ENCODE data around the gene INTS14. TPM values are rescaled to one million over a fixed set of nuclear protein-coding genes. Genes with fewer than 3 reads are reported as not detected.

The INTS14 gene
- total RNA-seq, 6 experiments from 2014 or later = 27.8 to 35.0 (median 31.0) TPM

DNA sequence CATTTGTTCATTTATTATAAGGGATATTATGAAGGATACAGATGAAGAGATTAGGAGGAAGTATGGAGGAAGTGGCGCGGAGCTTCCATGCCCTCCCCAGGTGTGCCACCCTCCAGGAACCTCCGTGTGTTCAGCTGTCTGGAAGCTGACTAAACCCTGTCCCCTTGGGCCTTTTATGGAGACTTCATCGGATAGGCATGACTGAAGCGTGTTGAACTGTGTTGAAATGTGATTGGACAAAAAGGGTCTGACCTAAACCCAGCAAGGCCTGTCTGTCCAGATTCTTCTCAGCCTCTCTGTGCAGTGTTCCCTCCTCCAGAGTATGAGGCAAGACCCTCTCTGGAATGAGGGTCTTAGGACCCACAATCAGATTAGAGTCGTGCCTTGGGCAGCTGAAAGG lies 49.0 kb downstream of the INTS14 start:
- no peak for DNase-seq
- H3K27ac Mint-ChIP-seq = no peak overlapping the region
- no peaks in the 10 kb centered on the region for H3K27me3 Mint-ChIP-seq (ENCODE audit: insufficient read depth)
- no peak overlapping the region for H3K4me3 Mint-ChIP-seq
- H3K4me1 Mint-ChIP-seq (ENCODE audit: low read depth) = peaks cover 19% of the 10 kb centered on the region
- no peaks in the 10 kb centered on the region for H3K9me3 Mint-ChIP-seq
- TF ChIP-seq, protein P1, sequence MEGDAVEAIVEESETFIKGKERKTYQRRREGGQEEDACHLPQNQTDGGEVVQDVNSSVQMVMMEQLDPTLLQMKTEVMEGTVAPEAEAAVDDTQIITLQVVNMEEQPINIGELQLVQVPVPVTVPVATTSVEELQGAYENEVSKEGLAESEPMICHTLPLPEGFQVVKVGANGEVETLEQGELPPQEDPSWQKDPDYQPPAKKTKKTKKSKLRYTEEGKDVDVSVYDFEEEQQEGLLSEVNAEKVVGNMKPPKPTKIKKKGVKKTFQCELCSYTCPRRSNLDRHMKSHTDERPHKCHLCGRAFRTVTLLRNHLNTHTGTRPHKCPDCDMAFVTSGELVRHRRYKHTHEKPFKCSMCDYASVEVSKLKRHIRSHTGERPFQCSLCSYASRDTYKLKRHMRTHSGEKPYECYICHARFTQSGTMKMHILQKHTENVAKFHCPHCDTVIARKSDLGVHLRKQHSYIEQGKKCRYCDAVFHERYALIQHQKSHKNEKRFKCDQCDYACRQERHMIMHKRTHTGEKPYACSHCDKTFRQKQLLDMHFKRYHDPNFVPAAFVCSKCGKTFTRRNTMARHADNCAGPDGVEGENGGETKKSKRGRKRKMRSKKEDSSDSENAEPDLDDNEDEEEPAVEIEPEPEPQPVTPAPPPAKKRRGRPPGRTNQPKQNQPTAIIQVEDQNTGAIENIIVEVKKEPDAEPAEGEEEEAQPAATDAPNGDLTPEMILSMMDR (IDR thresholded peaks at IDR 0.05) = no peak
- H3K36me3 Mint-ChIP-seq (ENCODE audit: low read depth) = peaks cover 39% of the 10 kb centered on the region

DNA sequence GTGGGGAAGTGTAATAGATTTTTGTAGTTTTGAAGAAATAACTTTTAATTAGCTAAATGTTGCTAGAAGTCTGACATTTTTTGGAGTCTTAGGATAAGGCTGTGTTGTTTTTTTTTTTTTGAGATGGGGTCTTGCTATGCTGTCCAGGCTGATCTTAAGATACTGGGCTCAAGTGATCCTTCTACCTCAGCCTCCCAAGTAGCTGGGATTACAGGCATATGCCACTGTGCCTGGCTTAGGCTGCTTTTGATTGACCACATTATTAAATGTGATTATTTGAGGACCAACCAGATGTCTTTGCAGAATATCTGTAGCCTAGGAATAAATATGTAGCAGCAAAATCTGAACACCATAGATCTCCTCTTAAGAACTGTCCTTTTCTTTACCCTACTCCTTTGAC lies 51.0 kb downstream of the INTS14 start:
- H3K4me1 Mint-ChIP-seq (ENCODE audit: low read depth) = peaks cover 19% of the 10 kb centered on the region
- no peaks in the 10 kb centered on the region; the same call in 1 of the 2 replicates for H3K27me3 Mint-ChIP-seq (ENCODE audit: insufficient read depth)
- peaks cover 35% of the 10 kb centered on the region for H3K36me3 Mint-ChIP-seq (ENCODE audit: low read depth)
- no peak overlapping the region for H3K27ac Mint-ChIP-seq
- H3K9me3 Mint-ChIP-seq = no peaks in the 10 kb centered on the region
- DNase-seq = no peak
- H3K4me3 Mint-ChIP-seq = no peak overlapping the region
- TF ChIP-seq, protein P1 (IDR thresholded peaks at IDR 0.05) = no peak

DNA sequence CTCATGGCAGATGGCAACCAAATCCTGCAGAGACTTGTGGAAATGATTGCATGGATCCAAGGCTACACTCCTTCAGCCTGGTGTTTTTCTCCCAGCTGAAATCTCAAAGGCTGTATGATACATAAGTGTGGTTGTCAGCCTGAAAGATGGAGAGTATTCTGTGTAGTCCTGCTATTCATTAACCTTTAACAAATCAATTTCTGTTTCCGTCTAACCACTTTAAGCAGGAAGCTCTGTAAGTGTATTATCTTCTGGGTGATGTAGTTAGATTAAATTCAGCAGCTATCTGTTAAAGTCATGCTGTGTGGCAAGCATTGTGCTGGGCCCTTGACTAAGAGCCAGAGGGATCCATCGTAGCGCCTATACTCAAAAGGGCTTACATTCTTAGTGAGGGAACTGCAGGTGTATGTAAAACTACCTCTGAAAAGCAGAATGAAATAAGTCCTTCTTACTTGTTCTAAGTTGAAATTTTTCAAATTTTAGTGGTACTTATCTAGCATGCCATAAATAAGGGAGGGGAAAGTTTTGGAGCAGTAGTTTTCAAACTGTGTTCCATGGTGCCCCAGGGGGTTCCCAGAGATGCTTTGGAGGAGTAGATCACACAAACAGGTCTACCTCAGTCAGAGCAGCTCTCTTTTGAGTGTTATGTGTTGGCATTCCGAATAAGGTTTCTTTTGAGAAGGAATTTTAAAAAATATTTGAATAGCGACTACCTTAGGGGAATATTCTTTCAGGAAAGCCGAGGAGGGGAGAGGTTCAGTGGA lies 51.8 kb downstream of the INTS14 start:
- Mint-ChIP-seq H3K4me3 (no peak overlapping the region), H3K9me3 (no peaks in the 10 kb centered on the region), H3K36me3 (ENCODE audit: low read depth) (peaks cover 33% of the 10 kb centered on the region), H3K4me1 (ENCODE audit: low read depth) (peaks cover 19% of the 10 kb centered on the region), H3K27me3 (ENCODE audit: insufficient read depth) (peaks cover 2% of the 10 kb centered on the region; the same call in 1 of the 2 replicates), H3K27ac (peak overlapping the region; percentile 32; the same call in 1 of the 2 replicates)
- TF ChIP-seq, protein P1 (IDR thresholded peaks at IDR 0.05) = no peak
- no peak for DNase-seq

DNA sequence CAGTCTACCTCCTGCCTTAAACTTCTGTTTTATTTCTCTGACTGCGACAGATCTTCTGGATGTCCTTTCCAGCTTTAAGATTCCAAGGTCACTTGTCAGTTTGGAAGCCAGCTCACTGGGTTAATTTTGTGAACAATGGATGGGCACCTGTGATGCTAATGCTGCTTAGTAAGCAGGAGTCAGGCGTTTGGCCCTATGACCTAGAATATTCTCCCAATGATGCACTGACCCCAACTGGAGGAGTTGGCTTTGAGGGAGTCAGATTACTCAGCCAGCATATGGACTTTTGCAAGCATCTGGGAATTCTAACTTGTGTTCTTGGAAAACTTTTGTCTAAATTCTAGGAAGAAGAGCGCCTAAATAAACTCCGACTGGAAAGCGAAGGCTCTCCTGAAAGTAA lies 52.6 kb downstream of the INTS14 start:
- TF ChIP-seq, protein P1 (IDR thresholded peaks at IDR 0.05) = no peak
- H3K36me3 Mint-ChIP-seq (ENCODE audit: low read depth) = peaks cover 38% of the 10 kb centered on the region
- peaks cover 19% of the 10 kb centered on the region for H3K4me1 Mint-ChIP-seq (ENCODE audit: low read depth)
- H3K27me3 Mint-ChIP-seq (ENCODE audit: insufficient read depth) = peaks cover 2% of the 10 kb centered on the region; the same call in 1 of the 2 replicates
- no peaks in the 10 kb centered on the region for H3K9me3 Mint-ChIP-seq
- DNase-seq = peak; percentile 27
- peak overlapping the region; percentile 57; the same call in 1 of the 2 replicates for H3K27ac Mint-ChIP-seq
- no peak overlapping the region for H3K4me3 Mint-ChIP-seq

DNA sequence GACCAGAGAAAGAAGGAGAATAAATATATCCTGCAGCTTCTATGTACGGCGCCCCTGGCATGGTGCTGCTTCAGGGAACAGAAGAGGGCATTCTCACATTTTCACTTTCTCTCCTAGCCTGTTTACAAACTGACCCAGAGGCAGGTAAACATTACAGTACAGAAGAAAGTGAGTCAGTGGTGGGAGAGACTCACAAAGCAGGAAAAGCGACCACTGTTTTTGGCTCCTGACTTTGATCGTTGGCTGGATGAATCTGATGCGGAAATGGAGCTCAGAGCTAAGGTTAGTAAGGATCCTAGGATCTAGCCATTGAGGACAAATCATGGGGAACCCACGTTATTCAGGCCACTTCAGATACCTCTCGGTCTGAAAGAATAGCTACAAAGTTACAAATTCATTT lies 54.3 kb downstream of the INTS14 start:
- peaks cover 36% of the 10 kb centered on the region for H3K36me3 Mint-ChIP-seq (ENCODE audit: low read depth)
- TF ChIP-seq, protein P1 (IDR thresholded peaks at IDR 0.05) = no peak

More for the DNA sequence above, 54.3 kb downstream of the INTS14 start:
- Mint-ChIP-seq H3K27ac (no peak overlapping the region), H3K27me3 (ENCODE audit: insufficient read depth) (peaks cover 2% of the 10 kb centered on the region; the same call in 1 of the 2 replicates), H3K4me1 (ENCODE audit: low read depth) (peaks cover 19% of the 10 kb centered on the region), H3K4me3 (no peak overlapping the region), H3K9me3 (no peaks in the 10 kb centered on the region)
- DNase-seq = no peak
